B cell (primary cell): ENCODE data around the gene PUM1. TPM values are rescaled to one million over a fixed set of nuclear protein-coding genes. Genes with fewer than 3 reads are reported as not detected.

Experiments used
- ATAC-seq: fragments of 200-7000 bp; cut with Tn5 transposase; one replicate; pipeline ENCODE4 v1.10.0; 2021; ENCODE audit warnings: low read depth, mild to moderate bottlenecking, moderate number of reproducible peaks, moderate library complexity
- CTCF ChIA-PET: fragments of 350-600 bp; sonication (Branson Sonifier 250); formaldehyde crosslinking; loops from one replicate; lab custom pipeline; 2021; ENCODE audit warnings: antibody characterized with exemption, inconsistent platforms; lab: Charles Lee
- POLR2A ChIA-PET: fragments of 350-600 bp; sonication (Branson Sonifier 250); formaldehyde crosslinking; loops from one replicate; lab custom pipeline; 2021; ENCODE audit warnings: antibody characterized with exemption; lab: Charles Lee
- DNase-seq: peaks from one replicate; pipeline ENCODE4 v3.0.0; 2013
- H2AFZ ChIP-seq: 2 replicates; pipeline ENCODE4 v1.6.1; 2012; ENCODE audit warnings: mild to moderate bottlenecking, low read depth, low read length; ENCODE audit not compliant: insufficient read depth, poor library complexity, severe bottlenecking
- H3K27ac ChIP-seq, 2 donors: 1 replicate in 1 of 2; 2 replicates in 1 of 2; pipeline ENCODE4 v1.5.1; 2012 to 2013; ENCODE audit warnings: low read length in 2 of 2, mild to moderate bottlenecking in 2 of 2, moderate library complexity in 1 of 2
- H3K27me3 ChIP-seq, 4 experiments: fragments of 200-600 bp in 1 of 4; sonication (generic) in 1 of 4; replicated peaks in 1 of 4; 1 replicate in 2 of 4; 2 replicates in 2 of 4; pipeline versions ENCODE4 v1.6.1 to v1.7.0; 2013 to 2016; ENCODE audit warnings: low read length in 3 of 4, mild to moderate bottlenecking in 2 of 4, mixed read lengths in 1 of 4, moderate library complexity in 1 of 4; ENCODE audit not compliant: insufficient read depth in 4 of 4, control insufficient read depth in 3 of 4; ENCODE audit errors: control extremely low read depth in 1 of 4
- H3K36me3 ChIP-seq, 2 experiments: replicated peaks in 1 of 2; 1 replicate in 1 of 2; 2 replicates in 1 of 2; pipeline versions ENCODE4 v1.6.1 to v1.7.1; 2013; ENCODE audit warnings: low read length in 1 of 2; ENCODE audit not compliant: insufficient read depth in 2 of 2, control insufficient read depth in 1 of 2; ENCODE audit errors: control extremely low read depth in 1 of 2, extremely low read depth in 1 of 2
- H3K4me1 ChIP-seq, 2 donors: fragments of 200-600 bp in 1 of 2; sonication (generic) in 1 of 2; 1 replicate in 1 of 2; 2 replicates in 1 of 2; pipeline versions ENCODE4 v1.5.1 to v1.6.1; 2013 to 2017; ENCODE audit warnings: low read length in 2 of 2; ENCODE audit not compliant: control insufficient read depth in 2 of 2, insufficient read depth in 2 of 2
- H3K4me2 ChIP-seq: replicated peaks from 2 replicates; pipeline ENCODE3; 2012; ENCODE audit warnings: mild to moderate bottlenecking, low read depth, low read length; ENCODE audit not compliant: poor library complexity, severe bottlenecking
- H3K4me3 ChIP-seq, 5 experiments: fragments of 200-600 bp in 1 of 5; sonication (generic) in 1 of 5; 1 replicate in 3 of 5; 2 replicates in 2 of 5; pipeline versions ENCODE4 v1.5.1 to v1.7.0; 2011 to 2016; ENCODE audit warnings: low read length in 4 of 5, mild to moderate bottlenecking in 4 of 5, low read depth in 2 of 5, control low read depth in 1 of 5, moderate library complexity in 1 of 5; ENCODE audit not compliant: insufficient read depth in 1 of 5; ENCODE audit errors: control extremely low read depth in 1 of 5, extremely low read depth in 1 of 5
- H3K79me2 ChIP-seq: fragments of 200-600 bp; sonication (generic); one replicate; pipeline ENCODE4 v1.6.0; 2016; ENCODE audit warnings: low read length; ENCODE audit not compliant: control insufficient read depth, insufficient read depth
- H3K9ac ChIP-seq: fragments of 200-600 bp; sonication (generic); 2 replicates; pipeline ENCODE4 v1.6.1; 2017; ENCODE audit warnings: mild to moderate bottlenecking, low read length, moderate library complexity
- H3K9me3 ChIP-seq, 3 donors: one replicate each; pipeline versions ENCODE4 v1.6.1 to v1.7.1; 2013; ENCODE audit warnings: low read length in 2 of 3; ENCODE audit not compliant: control insufficient read depth in 2 of 3, insufficient read depth in 1 of 3; ENCODE audit errors: control extremely low read depth in 1 of 3
- H4K20me1 ChIP-seq: 2 replicates; pipeline ENCODE4 v1.6.0; 2012; ENCODE audit warnings: mild to moderate bottlenecking, low read length; ENCODE audit not compliant: insufficient read depth, control insufficient read depth, poor library complexity, severe bottlenecking
- H3K27ac Mint-ChIP-seq: one replicate; pipeline ENCODE4 v1.8.0; 2021; ENCODE audit warnings: mixed read lengths
- H3K27me3 Mint-ChIP-seq: one replicate; pipeline ENCODE4 v1.8.0; 2021; ENCODE audit warnings: mixed read lengths
- H3K4me1 Mint-ChIP-seq: one replicate; pipeline ENCODE4 v1.8.0; 2021; ENCODE audit warnings: mixed read lengths
- H3K4me3 Mint-ChIP-seq: one replicate; pipeline ENCODE4 v1.8.0; 2021; ENCODE audit warnings: mixed read lengths
- H3K9me3 Mint-ChIP-seq: one replicate; pipeline ENCODE4 v1.8.0; 2022; ENCODE audit warnings: mixed read lengths; ENCODE audit not compliant: insufficient read depth
- EZH2 ChIP-seq: IDR thresholded peaks from 2 replicates; pipeline ENCODE4 v1.6.1; 2012; ENCODE audit warnings: borderline replicate concordance, low read depth, mild to moderate bottlenecking, moderate library complexity, low read length; ENCODE audit not compliant: insufficient read depth, poor library complexity, severe bottlenecking
- WGBS: methylation state at CpG from one replicate; pipeline ENCODE4 v1.1.5; 2013; ENCODE audit warnings: missing lambda C conversion rate; ENCODE audit not compliant: insufficient coverage; 5-methylcytosine and 5-hydroxymethylcytosine counted together
- intact Hi-C: fragments of 100-400 bp; cut with micrococcal nuclease; formaldehyde crosslinking; loops from one replicate; pipeline ENCODE4 v1.10.0; 2022
- polyA plus RNA-seq: library from polyadenylated mRNA; depleted of rRNA; stranded (reverse); fragments of >200 nt; gene quantifications from 2 replicates; pipeline ENCODE4 v1.2.3, GENCODE V29; 2012
- total RNA-seq, 2 donors: library from RNA; stranded (reverse); fragments of 120-200 nt in 1 of 2; gene quantifications; 1 replicate in 1 of 2; 2 replicates in 1 of 2; pipeline versions ENCODE4 v1.2.3 to v1.2.4, GENCODE V29; 2013 to 2022
- TF ChIP-seq, protein P1 (sequence below): fragments of 200-600 bp; IDR thresholded peaks from one replicate; pipeline ENCODE4 v1.8.0; 2022; ENCODE audit warnings: antibody characterized with exemption, mild to moderate bottlenecking

PUM1 gene
- total and polyA plus RNA-seq, 2 donors (not counting 1 experiment from before 2014, with no cell fraction given) = 52.8 to 177 TPM

DNA sequence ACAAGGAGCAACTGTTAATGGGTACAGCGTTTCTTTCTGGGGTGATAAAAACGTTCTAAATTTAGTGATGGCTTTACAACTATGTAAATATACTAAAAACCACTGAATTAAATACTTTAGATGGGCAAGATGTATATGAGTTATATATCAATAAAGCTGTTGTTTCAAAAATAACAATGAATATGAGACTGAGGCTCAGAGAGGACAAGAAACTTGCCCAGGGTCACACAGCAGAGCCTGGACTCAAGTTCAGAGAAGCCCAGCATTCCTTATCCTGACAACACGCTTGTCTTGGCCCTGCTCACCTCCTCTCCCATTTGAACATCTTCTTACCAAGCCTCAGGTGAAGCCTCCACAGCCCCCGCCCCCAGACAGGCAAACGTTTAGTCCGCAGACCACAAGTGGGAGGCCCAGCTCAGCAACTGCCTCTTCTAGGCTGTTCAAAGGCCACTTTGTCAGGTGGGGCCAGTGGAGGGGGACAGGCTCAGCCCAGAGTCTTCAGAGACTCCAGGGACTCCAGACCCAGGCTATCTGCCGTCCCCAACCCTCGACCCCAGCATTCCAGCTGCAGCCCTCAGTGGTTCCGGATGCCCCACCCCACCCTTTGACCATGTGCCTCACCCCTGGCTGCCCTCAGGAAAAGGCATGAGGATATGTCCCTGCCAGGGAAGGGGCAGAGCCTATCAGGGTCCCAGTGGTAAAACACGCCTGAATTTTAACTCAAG, 174.9 kb downstream of the PUM1 start:
- H3K4me1 ChIP-seq = peaks cover 5 to 12% of the 10 kb centered on the region in 2 donors
- TF ChIP-seq EZH2 = no peak
- TF ChIP-seq, protein P1, sequence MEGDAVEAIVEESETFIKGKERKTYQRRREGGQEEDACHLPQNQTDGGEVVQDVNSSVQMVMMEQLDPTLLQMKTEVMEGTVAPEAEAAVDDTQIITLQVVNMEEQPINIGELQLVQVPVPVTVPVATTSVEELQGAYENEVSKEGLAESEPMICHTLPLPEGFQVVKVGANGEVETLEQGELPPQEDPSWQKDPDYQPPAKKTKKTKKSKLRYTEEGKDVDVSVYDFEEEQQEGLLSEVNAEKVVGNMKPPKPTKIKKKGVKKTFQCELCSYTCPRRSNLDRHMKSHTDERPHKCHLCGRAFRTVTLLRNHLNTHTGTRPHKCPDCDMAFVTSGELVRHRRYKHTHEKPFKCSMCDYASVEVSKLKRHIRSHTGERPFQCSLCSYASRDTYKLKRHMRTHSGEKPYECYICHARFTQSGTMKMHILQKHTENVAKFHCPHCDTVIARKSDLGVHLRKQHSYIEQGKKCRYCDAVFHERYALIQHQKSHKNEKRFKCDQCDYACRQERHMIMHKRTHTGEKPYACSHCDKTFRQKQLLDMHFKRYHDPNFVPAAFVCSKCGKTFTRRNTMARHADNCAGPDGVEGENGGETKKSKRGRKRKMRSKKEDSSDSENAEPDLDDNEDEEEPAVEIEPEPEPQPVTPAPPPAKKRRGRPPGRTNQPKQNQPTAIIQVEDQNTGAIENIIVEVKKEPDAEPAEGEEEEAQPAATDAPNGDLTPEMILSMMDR = no peak
- no peak overlapping the region for H2AFZ ChIP-seq
- Mint-ChIP-seq H3K4me3 (no peak overlapping the region), H3K4me1 (peaks cover 8% of the 10 kb centered on the region), H3K27ac (no peak overlapping the region), H3K9me3 (no peaks in the 10 kb centered on the region), H3K27me3 (peaks cover 35% of the 10 kb centered on the region)
- H4K20me1 ChIP-seq = no peaks in the 10 kb centered on the region
- intact Hi-C loops = loop anchor here (1.0 kb wide), 1 partner anchor 9 kb away; no protein-coding TSS in a partner anchor
- no peak for DNase-seq
- no peaks in the 10 kb centered on the region for H3K79me2 ChIP-seq
- WGBS = 84% methylated on average over 7 of the region's 10 CpGs
- H3K4me3 ChIP-seq = no peak overlapping the region
- peaks cover 0 to 7% (median 0%) of the 10 kb centered on the region in 3 donors for H3K9me3 ChIP-seq
- ATAC-seq = no peak
- H3K27me3 ChIP-seq = peaks cover 0 to 38% (median 14%) of the 10 kb centered on the region in 4 experiments
- ChIA-PET CTCF (interaction anchor here (1.8 to 2.1 kb wide), 2 partner anchors 20 to 89 kb away, joined by 11 to 13 read pairs; no protein-coding TSS in a partner anchor), POLR2A (no interaction called here)
- H3K27ac ChIP-seq = no peak overlapping the region
- no peaks in the 10 kb centered on the region for H3K36me3 ChIP-seq
- H3K9ac ChIP-seq = no peak overlapping the region
- H3K4me2 ChIP-seq = no peak overlapping the region

DNA sequence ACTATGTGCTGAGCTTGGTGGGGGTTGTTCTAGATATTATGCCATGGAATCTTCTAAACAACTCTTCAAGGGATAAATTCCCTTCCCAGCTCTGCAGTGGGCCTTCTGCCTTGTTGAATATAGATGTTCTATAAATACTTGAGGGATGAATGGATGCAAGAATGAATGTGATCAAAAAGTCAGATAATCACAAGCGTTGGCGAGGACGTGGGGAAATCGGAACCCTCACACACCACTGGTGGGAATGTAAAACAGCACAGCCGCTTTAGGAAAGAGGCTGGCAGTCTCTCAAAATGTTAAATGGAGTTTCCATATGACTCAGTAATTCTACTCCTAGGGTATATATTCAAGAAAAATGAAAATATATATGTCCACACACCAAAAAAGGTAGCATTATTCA, 176.0 kb downstream of the PUM1 start:
- no peaks in the 10 kb centered on the region for H3K36me3 ChIP-seq
- peaks cover 0 to 5% (median 0%) of the 10 kb centered on the region in 3 donors for H3K9me3 ChIP-seq
- no peak overlapping the region for H3K27ac ChIP-seq
- Mint-ChIP-seq H3K9me3 (no peaks in the 10 kb centered on the region), H3K27me3 (peaks cover 29% of the 10 kb centered on the region), H3K27ac (no peak overlapping the region), H3K4me1 (peaks cover 8% of the 10 kb centered on the region), H3K4me3 (no peak overlapping the region)
- ATAC-seq (no peak), DNase-seq (no peak)
- H3K4me1 ChIP-seq = peaks cover 5 to 12% of the 10 kb centered on the region in 2 donors
- peaks cover 0 to 31% (median 10%) of the 10 kb centered on the region in 4 experiments for H3K27me3 ChIP-seq
- no peaks in the 10 kb centered on the region for H3K79me2 ChIP-seq
- no peak overlapping the region for H3K4me3 ChIP-seq
- no CpG with 5 or more reads among the region's 5 CpGs for WGBS
- CTCF ChIA-PET = interaction anchor here (0.5 kb wide), 1 partner anchor 99 kb away, joined by 3 read pairs; no protein-coding TSS in a partner anchor
- H3K4me2 ChIP-seq = no peak overlapping the region
- POLR2A ChIA-PET = no interaction called here
- H4K20me1 ChIP-seq = no peaks in the 10 kb centered on the region
- no peak overlapping the region for H3K9ac ChIP-seq
- no peak overlapping the region for H2AFZ ChIP-seq
- intact Hi-C loops = no loop called here
- TF ChIP-seq EZH2 = no peak
- TF ChIP-seq, protein P1 = no peak
